Right kidney (tissue), 1 donor: ENCODE data around the gene ATF1.
"Not testable (repeated sequence)": the region's sequence is repeated elsewhere in the genome, so short reads cannot be mapped to it uniquely, and the experiment has no call there.

Source experiments
- DNase-seq: peaks from one replicate; pipeline ENCODE4 v3.0.0-alpha.2; 2016

The ATF1 gene

GRCh38 chr12:50751948-50752721 lies 11.8 kb upstream of the ATF1 start:
- DNase-seq: no peak

GRCh38 chr12:50753232-50753769 lies 10.6 kb upstream of the ATF1 start:
- no peak for DNase-seq

GRCh38 chr12:50764286-50765094 lies 589 bp downstream of the ATF1 start:
- DNase-seq: peak; percentile 89

- peak; percentile 25 for DNase-seq
These were observed 1.4 kb downstream of the ATF1 start for GRCh38 chr12:50765095-50765911.

GRCh38 chr12:50768391-50768790 lies 4.5 kb downstream of the ATF1 start:
- DNase-seq: no peak

GRCh38 chr12:50768813-50769212 lies 4.9 kb downstream of the ATF1 start:
- not testable (repeated sequence) for DNase-seq

- DNase-seq: no peak
These were observed 7.5 kb downstream of the ATF1 start for GRCh38 chr12:50771409-50771808.

- DNase-seq: no peak
These were observed 8.6 kb downstream of the ATF1 start for GRCh38 chr12:50772470-50772869.

GRCh38 chr12:50772877-50773276 lies 9.0 kb downstream of the ATF1 start:
- DNase-seq: no peak

- no peak for DNase-seq
These were observed 11.3 kb downstream of the ATF1 start for GRCh38 chr12:50775251-50775650.

- no peak for DNase-seq
These were observed 13.1 kb downstream of the ATF1 start for GRCh38 chr12:50776749-50777728.

- DNase-seq: no peak
These were observed 15.0 kb downstream of the ATF1 start for GRCh38 chr12:50778663-50779590.

GRCh38 chr12:50780013-50780412 lies 16.1 kb downstream of the ATF1 start:
- DNase-seq: no peak

- no peak for DNase-seq
These were observed 20.6 kb downstream of the ATF1 start for GRCh38 chr12:50784501-50784900.

- no peak for DNase-seq
These were observed 21.6 kb downstream of the ATF1 start for GRCh38 chr12:50785406-50786001.

- no peak for DNase-seq
These were observed 22.8 kb downstream of the ATF1 start for GRCh38 chr12:50786498-50787231.

- no peak for DNase-seq
These were observed 23.7 kb downstream of the ATF1 start for GRCh38 chr12:50787618-50788017.

GRCh38 chr12:50788561-50788960 lies 24.7 kb downstream of the ATF1 start:
- no peak for DNase-seq

- DNase-seq: no peak
These were observed 26.2 kb downstream of the ATF1 start for GRCh38 chr12:50790081-50790480.
